Motor neuron (in vitro differentiated cells): ENCODE data around the gene PDCD11. TPM values are rescaled to one million over a fixed set of nuclear protein-coding genes. Genes with fewer than 3 reads are reported as not detected.
"Not testable (repeated sequence)": the region's sequence is repeated elsewhere in the genome, so short reads cannot be mapped to it uniquely, and the experiment has no call there.

Source experiments
- ATAC-seq, 8 experiments: fragments of 200-7000 bp; cut with Tn5 transposase; replicated peaks in 6 of 8; 2 replicates each; pipeline ENCODE4 v1.8.0; 2021; ENCODE audit warnings: mild to moderate bottlenecking in 8 of 8, moderate library complexity in 8 of 8
- H3K27ac ChIP-seq, 2 donors: fragments of 250-450 bp; sonication (Bioruptor Pico); 2 replicates each; pipeline ENCODE4 v1.9.0; 2021; ENCODE audit warnings: antibody characterized with exemption in 2 of 2, mild to moderate bottlenecking in 2 of 2, moderate library complexity in 1 of 2
- H3K4me1 ChIP-seq, 2 donors: fragments of 250-450 bp; sonication (Bioruptor Pico); replicated peaks in 1 of 2; 2 replicates each; pipeline ENCODE4 v1.6.1; 2021; ENCODE audit warnings: antibody characterized with exemption in 2 of 2, mild to moderate bottlenecking in 2 of 2, moderate library complexity in 1 of 2
- H3K4me3 ChIP-seq, 5 donors: fragments of 250-450 bp; sonication (Bioruptor Pico); 2 replicates each; pipeline ENCODE4 v1.9.0; 2021; ENCODE audit warnings: antibody characterized with exemption in 5 of 5, mild to moderate bottlenecking in 5 of 5, moderate library complexity in 4 of 5
- WGBS, 10 experiments: fragments of 450-650 bp; shearing (Covaris generic); methylation state at CpG; one replicate each; pipeline ENCODE4 v1.0.0; 2022; 5-methylcytosine and 5-hydroxymethylcytosine counted together
- in situ Hi-C, 9 experiments: fragments of 400-800 bp; cut with MboI; loops; one replicate each; pipeline ENCODE4 v1.15.0; 2021; ENCODE audit warnings: low sequenced_read_pairs in 9 of 9, low pct_unique_long_range_greater_than_20kb in 2 of 9; ENCODE audit not compliant: unreplicated experiment in 9 of 9
- total RNA-seq, 8 experiments: library from RNA; unstranded; fragments of 300-600 nt; gene quantifications; 2 replicates each; pipeline versions ENCODE4 v1.2.3 to v1.2.4, GENCODE V29; 2022

Gene PDCD11
- total RNA-seq, 8 experiments from 2014 or later = 20.6 to 60.1 (median 39.2) TPM

DNA sequence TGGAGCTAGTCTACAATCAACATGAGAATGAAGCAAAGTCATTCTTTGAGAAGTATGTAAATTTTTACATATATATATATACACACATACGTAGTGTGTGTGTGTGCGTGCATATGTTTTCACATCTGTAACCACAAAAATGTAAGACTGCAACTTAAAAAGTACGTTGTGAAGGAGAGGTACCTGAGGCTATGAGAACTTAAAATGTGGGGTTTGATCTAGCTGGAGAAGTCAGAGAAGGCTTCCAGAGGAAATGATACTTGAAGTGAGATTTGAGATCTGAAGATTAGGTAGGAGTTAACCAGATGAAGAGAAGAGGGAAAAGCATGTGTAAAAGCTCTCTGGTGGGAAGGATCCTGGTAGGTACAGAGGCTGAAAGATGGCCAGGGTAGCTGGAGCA, 22.9 kb upstream of the PDCD11 start:
- ATAC-seq = no peak
- WGBS, 10 experiments = 0 to 100% (median 94%) methylated on average over 1 to 3 of the region's 3 CpGs; no CpG with 5 or more reads in 2 of the 10 experiments
- Histone ChIP-seq H3K4me3 (no peak overlapping the region), H3K4me1 (peaks cover 9 to 11% of the 10 kb centered on the region in 2 donors), H3K27ac (no peak overlapping the region)
- in situ Hi-C loops = no loop called here

DNA sequence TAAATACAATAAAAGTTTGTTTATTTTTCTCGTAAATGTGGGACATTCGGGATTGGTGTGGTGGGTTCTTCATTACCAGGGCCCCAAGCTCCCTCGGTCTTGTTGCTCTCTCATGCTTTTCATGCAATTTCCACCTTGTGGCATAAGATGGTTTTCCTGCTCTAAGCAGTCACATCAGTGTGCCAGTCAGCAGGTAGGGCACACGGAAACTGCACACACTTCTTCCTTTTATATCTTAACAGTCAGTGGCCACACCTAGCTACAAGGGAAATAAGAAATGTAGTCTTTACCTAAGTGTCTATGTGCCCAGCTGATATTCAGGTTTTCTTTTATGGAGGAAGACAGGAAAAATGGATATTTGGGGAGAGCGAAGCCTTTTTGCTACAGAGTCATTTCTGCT, 22.2 kb upstream of the PDCD11 start:
- Histone ChIP-seq H3K4me1 (peaks cover 6 to 7% of the 10 kb centered on the region in 2 donors), H3K27ac (no peak overlapping the region), H3K4me3 (no peak overlapping the region)
- in situ Hi-C loops = no loop called here
- ATAC-seq = no peak
- WGBS, 10 experiments = 83 to 100% (median 96%) methylated on average over 1 to 5 of the region's 5 CpGs; no CpG with 5 or more reads in 2 of the 10 experiments

DNA sequence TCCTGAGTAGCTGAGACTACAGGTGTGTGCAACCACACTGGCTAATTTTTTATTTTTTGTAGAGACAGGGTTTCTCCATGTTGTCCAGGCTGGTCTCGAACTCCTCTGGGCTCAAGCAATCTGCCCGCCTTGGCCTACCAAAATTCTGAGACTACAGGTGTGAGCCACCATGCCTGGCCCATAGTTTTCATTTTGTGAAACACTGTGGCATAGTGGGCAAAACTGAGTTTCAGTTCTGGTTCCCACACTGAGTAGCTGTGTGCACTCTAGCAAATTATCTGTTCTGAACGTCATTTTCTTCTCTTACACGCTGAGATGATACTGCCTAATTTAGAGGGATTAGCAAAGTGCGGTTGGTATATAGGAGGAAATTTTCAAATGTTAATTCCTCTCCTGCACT, 13.7 kb upstream of the PDCD11 start:
- no peak overlapping the region for H3K27ac ChIP-seq
- no peak for ATAC-seq
- no peaks in the 10 kb centered on the region for H3K4me1 ChIP-seq
- in situ Hi-C loops = no loop called here
- H3K4me3 ChIP-seq = no peak overlapping the region
- WGBS, 10 experiments = 89 to 100% (median 97%) methylated on average over 1 to 5 of the region's 5 CpGs; no CpG with 5 or more reads in 2 of the 10 experiments

DNA sequence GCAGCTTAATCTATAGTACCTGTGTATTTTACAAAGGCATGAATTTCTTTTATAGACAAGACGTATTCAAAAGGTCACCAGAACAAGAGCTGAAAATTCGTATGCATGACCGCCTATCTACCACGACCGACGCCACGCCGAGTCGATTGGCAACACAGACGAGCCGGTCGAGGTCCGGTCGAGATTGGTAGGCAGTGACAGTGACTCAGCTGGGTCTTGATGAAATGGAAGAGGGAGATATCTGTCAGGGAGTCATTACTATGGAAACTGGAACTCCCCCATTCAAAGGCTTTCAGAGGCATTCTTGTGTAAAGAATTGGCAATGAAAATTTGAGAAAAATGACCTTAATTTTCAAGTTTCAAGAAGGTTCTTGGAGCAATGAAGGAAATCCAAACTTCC, 2.2 kb upstream of the PDCD11 start:
- Histone ChIP-seq H3K4me1 (peaks cover 27 to 34% of the 10 kb centered on the region in 2 donors), H3K4me3 (peak overlapping the region in 3 of 5 donors; percentile 13 to 22 (median 20)), H3K27ac (no peak overlapping the region)
- in situ Hi-C loops = no loop called here
- ATAC-seq = peak in 1 of 8 experiments; percentile 16
- WGBS, 10 experiments = 32 to 94% (median 78%) methylated on average over 3 to 14 of the region's 14 CpGs; no CpG with 5 or more reads in 1 of the 10 experiments

DNA sequence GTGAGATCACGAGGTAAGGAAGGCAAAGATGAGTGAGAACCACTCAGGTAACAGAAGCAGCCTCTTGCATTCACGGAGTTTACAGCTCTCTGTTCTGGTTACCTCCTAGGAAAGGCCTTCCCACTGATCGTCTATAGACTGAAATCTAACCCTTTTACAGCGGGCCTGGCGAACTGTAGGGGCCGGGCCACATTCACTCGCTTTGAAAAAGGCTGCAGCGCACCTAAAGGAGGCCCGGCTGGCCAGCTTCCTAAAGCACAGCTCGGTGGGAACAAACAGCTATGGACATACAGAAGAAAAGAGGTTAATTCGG, 716 bp upstream of the PDCD11 start:
- H3K4me3 ChIP-seq = peak overlapping the region; percentile 72 to 98 (median 85)
- H3K27ac ChIP-seq = peak overlapping the region; percentile 93
- ATAC-seq = peak in 1 of 8 experiments; percentile 2
- peaks cover 27 to 34% of the 10 kb centered on the region in 2 donors for H3K4me1 ChIP-seq
- in situ Hi-C loops = no loop called here
- WGBS, 10 experiments = 0 to 7% (median 0%) methylated on average over 2 to 10 of the region's 11 CpGs; no CpG with 5 or more reads in 3 of the 10 experiments

DNA sequence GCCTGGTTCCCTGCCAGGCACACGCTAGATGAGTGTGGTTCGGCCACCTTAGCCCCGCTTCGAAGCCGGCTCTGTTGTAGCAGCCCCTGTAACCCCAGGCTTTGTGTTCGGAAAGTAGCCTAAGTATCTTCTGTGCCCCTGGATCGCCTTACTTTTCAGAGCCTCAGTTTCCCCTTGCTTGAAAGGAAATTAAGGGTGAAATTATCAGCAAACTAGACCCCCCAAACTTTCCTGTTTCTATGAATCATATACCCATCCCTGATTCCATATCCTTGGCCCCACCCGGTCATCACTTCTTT, 312 bp downstream of the PDCD11 start:
- peak in 2 of 8 experiments; percentile 10 to 13 for ATAC-seq
- in situ Hi-C loops = no loop called here
- peak overlapping the region; percentile 72 to 98 (median 85) for H3K4me3 ChIP-seq
- 0 to 6% (median 0%) methylated on average over 1 to 8 of the region's 8 CpGs; no CpG with 5 or more reads in 3 of the 10 experiments for WGBS, 10 experiments
- H3K4me1 ChIP-seq = peaks cover 27 to 34% of the 10 kb centered on the region in 2 donors
- H3K27ac ChIP-seq = peak overlapping the region; percentile 50 to 74

DNA sequence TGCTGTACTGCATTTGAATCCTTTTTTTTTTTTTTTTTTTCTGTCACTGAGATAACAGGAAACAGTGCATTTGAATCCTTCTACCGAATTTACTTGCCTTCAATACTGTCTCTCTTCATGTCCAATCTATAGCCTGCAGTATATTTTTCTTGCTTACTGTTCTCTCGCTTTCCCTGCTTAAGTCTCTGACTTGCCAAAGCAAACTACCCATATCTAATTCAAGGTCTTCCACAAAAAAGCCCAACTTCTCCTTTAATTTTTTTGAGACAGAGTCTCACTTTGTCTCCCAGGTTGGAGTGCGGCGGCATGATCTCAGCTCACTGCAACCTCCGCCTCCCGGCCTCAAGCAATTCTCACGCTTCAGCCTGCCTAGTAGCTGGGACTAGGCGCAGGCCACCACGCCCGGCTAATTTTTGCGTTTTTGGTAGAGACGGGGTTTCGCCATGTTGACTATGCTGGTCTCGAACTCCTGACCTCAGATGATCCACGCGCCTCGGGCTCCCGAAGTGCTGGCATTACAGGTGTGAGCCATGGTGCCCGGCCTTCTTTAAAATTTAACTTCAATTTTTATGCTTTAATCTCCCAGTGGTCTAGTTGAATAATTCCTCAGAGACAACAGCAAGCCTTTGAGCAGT, 882 bp downstream of the PDCD11 start:
- Histone ChIP-seq H3K4me1 (peaks cover 27 to 34% of the 10 kb centered on the region in 2 donors), H3K4me3 (peak overlapping the region; percentile 72 to 98 (median 85)), H3K27ac (no peak overlapping the region)
- in situ Hi-C loops = no loop called here
- WGBS, 10 experiments = 26 to 70% (median 51%) methylated on average over 2 to 16 of the region's 19 CpGs; no CpG with 5 or more reads in 1 of the 10 experiments
- peak in 1 of 8 experiments; percentile 3 for ATAC-seq

DNA sequence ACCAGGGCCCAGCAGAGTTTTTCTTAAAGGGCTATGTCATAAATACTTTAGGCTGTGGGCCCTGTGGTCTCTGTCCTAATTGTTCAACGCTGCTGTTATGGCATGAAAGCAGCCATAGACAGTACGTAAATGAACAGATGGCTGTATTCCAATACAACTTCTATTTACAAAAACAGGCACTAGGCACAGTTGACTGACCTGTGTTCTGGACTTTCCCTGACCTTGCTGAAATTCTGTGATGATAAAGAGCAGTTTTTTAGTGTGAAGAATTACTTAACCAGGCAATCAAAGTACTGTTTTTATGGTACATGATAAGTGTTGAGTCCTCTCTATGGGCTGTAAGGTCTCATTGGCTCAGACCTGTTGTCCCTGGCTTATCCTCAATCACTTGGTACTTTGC, 17.1 kb downstream of the PDCD11 start:
- WGBS, 10 experiments = 81 to 100% (median 100%) methylated on average over 1 to 2 of the region's 2 CpGs; no CpG with 5 or more reads in 3 of the 10 experiments
- in situ Hi-C loops = loop anchor here in 1 of 9 experiments (25.0 kb wide), 1 partner anchor 174 kb away; no protein-coding TSS in a partner anchor
- H3K4me1 ChIP-seq = no peaks in the 10 kb centered on the region
- H3K4me3 ChIP-seq = no peak overlapping the region
- ATAC-seq = no peak
- H3K27ac ChIP-seq = no peak overlapping the region

DNA sequence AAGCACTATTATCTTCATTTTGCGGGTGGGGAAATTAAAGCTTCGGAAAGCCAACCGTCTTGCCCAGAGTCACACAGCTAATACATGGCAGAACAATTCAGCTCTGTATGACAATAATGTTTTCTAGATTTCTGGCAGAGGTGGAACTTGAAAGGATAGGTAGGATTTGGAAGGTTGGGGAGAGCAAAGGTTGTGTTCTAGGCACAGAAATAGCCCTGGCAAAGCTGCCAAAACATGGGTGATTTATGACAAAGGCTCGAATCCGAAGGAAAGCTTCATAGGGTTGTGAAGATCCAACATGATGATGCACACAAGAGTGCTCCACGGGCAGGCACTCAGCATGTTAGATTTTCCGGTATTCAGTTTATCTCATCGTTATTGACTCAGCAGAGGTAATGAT, 19.2 kb downstream of the PDCD11 start:
- no peak overlapping the region for H3K27ac ChIP-seq
- WGBS, 10 experiments = 69 to 100% (median 93%) methylated on average over 3 to 8 of the region's 8 CpGs; no CpG with 5 or more reads in 2 of the 10 experiments
- in situ Hi-C loops = loop anchor here in 1 of 9 experiments (25.0 kb wide), 1 partner anchor 172 kb away; no protein-coding TSS in a partner anchor
- no peaks in the 10 kb centered on the region for H3K4me1 ChIP-seq
- ATAC-seq = no peak
- no peak overlapping the region for H3K4me3 ChIP-seq

DNA sequence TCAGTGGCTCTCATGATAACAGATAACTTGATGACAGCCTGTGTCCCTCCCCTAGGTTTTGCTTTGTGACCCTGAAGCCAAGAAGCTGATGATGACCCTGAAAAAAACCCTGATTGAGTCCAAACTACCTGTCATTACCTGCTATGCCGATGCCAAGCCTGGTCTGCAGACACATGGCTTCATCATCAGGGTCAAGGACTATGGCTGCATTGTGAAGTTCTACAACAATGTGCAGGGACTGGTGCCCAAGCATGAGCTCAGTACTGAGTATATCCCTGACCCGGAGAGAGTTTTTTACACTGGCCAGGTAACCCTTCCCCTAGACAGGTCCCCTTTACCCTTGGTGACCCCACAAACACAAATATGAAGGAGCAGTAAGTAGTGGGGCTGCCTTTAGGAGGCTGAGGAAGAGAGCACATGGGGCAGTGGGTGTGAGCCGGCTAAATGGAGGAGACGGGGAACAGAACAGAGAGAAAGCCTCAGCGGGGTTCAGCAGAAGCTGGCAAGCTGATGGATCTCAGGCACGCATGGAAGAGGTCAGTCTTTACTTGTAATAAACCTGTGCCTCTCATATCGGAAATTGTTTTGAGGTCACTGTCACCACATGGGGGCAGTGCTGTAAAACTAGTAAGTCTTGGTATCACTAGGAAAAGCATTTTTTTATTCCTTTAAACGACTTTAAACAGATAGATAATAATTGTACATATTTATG, 20.2 kb downstream of the PDCD11 start:
- in situ Hi-C loops = loop anchor here in 1 of 9 experiments (25.0 kb wide), 1 partner anchor 171 kb away; no protein-coding TSS in a partner anchor
- no peak overlapping the region for H3K27ac ChIP-seq
- 23 to 81% (median 60%) methylated on average over 1 to 6 of the region's 8 CpGs; no CpG with 5 or more reads in 1 of the 10 experiments for WGBS, 10 experiments
- H3K4me1 ChIP-seq = no peaks in the 10 kb centered on the region
- peak; percentile 31 to 67 (median 56) for ATAC-seq
- H3K4me3 ChIP-seq = no peak overlapping the region

DNA sequence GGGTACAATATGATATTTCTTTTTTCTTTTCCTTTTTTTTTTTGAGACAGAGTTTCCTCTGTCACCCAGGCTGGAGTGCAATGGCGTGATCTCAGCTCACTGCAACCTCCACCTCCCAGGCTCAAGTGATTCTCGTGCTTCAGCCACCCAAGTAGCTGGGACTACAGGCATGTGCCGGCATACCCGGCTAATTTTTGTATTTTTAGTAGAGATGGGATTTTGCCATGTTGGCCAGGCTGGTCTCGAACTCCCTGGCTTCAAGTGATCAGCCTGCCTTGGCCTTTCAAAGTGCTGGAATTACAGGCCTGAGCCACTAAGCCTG, 20.7 kb downstream of the PDCD11 start:
- 53 to 100% (median 98%) methylated on average over 1 to 5 of the region's 5 CpGs; no CpG with 5 or more reads in 2 of the 10 experiments for WGBS, 10 experiments
- H3K27ac ChIP-seq, ATAC-seq, H3K4me3 ChIP-seq, H3K4me1 ChIP-seq: not testable (repeated sequence)
- in situ Hi-C loops = loop anchor here in 1 of 9 experiments (25.0 kb wide), 1 partner anchor 170 kb away; no protein-coding TSS in a partner anchor

DNA sequence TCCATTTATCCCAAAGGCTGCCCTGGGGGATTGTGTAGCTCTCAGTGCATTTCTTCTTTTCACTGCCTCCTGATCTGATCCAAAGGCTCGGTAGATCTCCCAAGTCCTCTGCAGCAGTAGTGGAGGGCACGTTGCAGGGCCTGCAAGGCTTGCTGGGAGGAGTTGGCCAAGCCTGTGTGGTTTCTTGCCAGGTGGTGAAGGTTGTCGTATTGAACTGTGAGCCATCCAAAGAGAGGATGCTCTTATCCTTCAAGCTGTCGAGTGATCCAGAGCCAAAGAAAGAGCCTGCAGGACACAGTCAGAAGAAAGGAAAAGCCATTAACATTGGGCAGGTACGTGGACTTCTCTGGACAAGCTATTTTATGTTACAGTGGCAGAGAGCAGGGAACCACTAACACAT, 21.2 kb downstream of the PDCD11 start:
- in situ Hi-C loops = loop anchor here in 1 of 9 experiments (25.0 kb wide), 1 partner anchor 170 kb away; no protein-coding TSS in a partner anchor
- WGBS, 10 experiments = 79 to 100% (median 97%) methylated on average over 1 to 5 of the region's 5 CpGs; no CpG with 5 or more reads in 4 of the 10 experiments
- H3K4me1 ChIP-seq = no peaks in the 10 kb centered on the region
- no peak overlapping the region for H3K27ac ChIP-seq
- no peak overlapping the region for H3K4me3 ChIP-seq
- no peak for ATAC-seq

DNA sequence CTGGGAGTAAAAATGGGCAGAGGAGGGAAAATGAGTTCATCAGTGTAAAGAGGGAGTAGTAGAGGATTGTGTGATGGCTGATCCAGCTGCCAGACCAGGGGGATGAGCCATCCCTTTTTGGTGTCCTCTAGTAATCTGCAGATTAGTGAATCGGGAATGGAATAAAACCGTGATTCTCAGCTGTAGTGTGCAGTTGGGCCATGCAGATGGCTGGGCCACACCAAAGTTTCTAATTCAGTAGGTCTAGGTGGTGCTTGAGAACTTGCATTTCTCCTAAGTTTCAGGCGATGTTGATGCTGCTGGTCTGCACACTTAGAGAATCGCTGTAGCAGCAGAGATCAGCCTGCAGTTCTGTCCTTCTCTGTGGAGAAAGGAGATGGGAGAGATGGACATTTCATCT, 22.7 kb downstream of the PDCD11 start:
- no peak overlapping the region for H3K4me3 ChIP-seq
- no peak overlapping the region for H3K27ac ChIP-seq
- ATAC-seq = peak in 2 of 8 experiments; percentile 67 to 71
- H3K4me1 ChIP-seq = no peaks in the 10 kb centered on the region
- in situ Hi-C loops = loop anchor here in 1 of 9 experiments (25.0 kb wide), 1 partner anchor 168 kb away; no protein-coding TSS in a partner anchor
- 59 to 100% (median 92%) methylated on average over 2 to 4 of the region's 4 CpGs; no CpG with 5 or more reads in 2 of the 10 experiments for WGBS, 10 experiments
